SK-N-SH (cell line): Measurements from ENCODE around the gene NGB. TPM values are rescaled to one million over a fixed set of nuclear protein-coding genes. Genes with fewer than 3 reads are reported as not detected.

ENCODE experiments used
- CTCF ChIA-PET: fragments of 300-600, 350-600 bp; formaldehyde crosslinking; extraction: SDS; loops from one replicate; lab custom pipeline; 2021; lab: Yijun Ruan, JAX
- POLR2A ChIA-PET: fragments of 350-600 bp; sonication (Branson Sonifier 250); formaldehyde crosslinking; extraction: SDS; loops from one replicate; lab custom pipeline; 2020; ENCODE audit warnings: antibody characterized with exemption, inconsistent platforms; lab: Yijun Ruan, JAX
- DNase-seq: peaks from one replicate; pipeline ENCODE4 v3.0.0; 2012
- H2AFZ ChIP-seq: fragments of 200-600 bp; sonication (generic); 2 replicates; pipeline ENCODE4 v1.8.1; 2016; ENCODE audit warnings: antibody characterized with exemption, mild to moderate bottlenecking, low read depth
- H3F3A ChIP-seq: fragments of 200-600 bp; sonication (generic); replicated peaks from 2 replicates; pipeline ENCODE3; 2016; ENCODE audit warnings: antibody characterized with exemption, mild to moderate bottlenecking; ENCODE audit not compliant: insufficient read depth
- H3K27ac ChIP-seq, 2 experiments: fragments of 200-500 bp in 1 of 2; fragments of 200-600 bp in 1 of 2; sonication (Bioruptor generic) in 1 of 2; sonication (generic), shearing (Covaris generic) in 1 of 2; 2 replicates each; pipeline versions ENCODE4 v1.5.1 to v1.6.1; 2014 to 2016; ENCODE audit warnings: low read depth in 2 of 2, inconsistent platforms in 1 of 2, low read length in 1 of 2, mild to moderate bottlenecking in 1 of 2, mixed read lengths in 1 of 2
- H3K27me3 ChIP-seq: fragments of 200-600 bp; sonication (generic), shearing (Covaris generic); 2 replicates; pipeline ENCODE4 v1.6.1; 2016; ENCODE audit warnings: mixed run types; ENCODE audit not compliant: insufficient read depth
- H3K36me3 ChIP-seq, 2 experiments: fragments of 200-500 bp in 1 of 2; fragments of 200-600 bp in 1 of 2; sonication (Bioruptor generic) in 1 of 2; sonication (generic) in 1 of 2; replicated peaks in 1 of 2; 2 replicates each; pipeline versions ENCODE3 to v1.5.1; 2014 to 2016; ENCODE audit warnings: low read length in 1 of 2, mild to moderate bottlenecking in 1 of 2; ENCODE audit not compliant: insufficient read depth in 2 of 2, control insufficient read depth in 1 of 2
- H3K4me1 ChIP-seq, 2 experiments: fragments of 200-500 bp in 1 of 2; fragments of 200-600 bp in 1 of 2; sonication (Bioruptor generic) in 1 of 2; sonication (generic), shearing (Covaris generic) in 1 of 2; 2 replicates each; pipeline versions ENCODE4 v1.5.1 to v1.6.1; 2014 to 2016; ENCODE audit warnings: low read depth in 1 of 2, low read length in 1 of 2, mixed run types in 1 of 2; ENCODE audit not compliant: insufficient read depth in 2 of 2, control insufficient read depth in 1 of 2
- H3K4me2 ChIP-seq: fragments of 200-600 bp; sonication (generic), shearing (Covaris generic); 2 replicates; pipeline ENCODE4 v1.6.1; 2017; ENCODE audit warnings: mixed run types
- H3K4me3 ChIP-seq, 2 experiments: fragments of 200-500 bp in 1 of 2; fragments of 200-600 bp in 1 of 2; sonication (Bioruptor generic) in 1 of 2; sonication (generic), shearing (Covaris generic) in 1 of 2; 2 replicates each; pipeline versions ENCODE4 v1.5.1 to v1.8.1; 2014 to 2016; ENCODE audit warnings: low read depth in 2 of 2, inconsistent platforms in 1 of 2, low read length in 1 of 2, mild to moderate bottlenecking in 1 of 2, mixed read lengths in 1 of 2, moderate library complexity in 1 of 2
- H3K79me2 ChIP-seq: fragments of 200-600 bp; sonication (generic); 2 replicates; pipeline ENCODE4 v1.8.1; 2017; ENCODE audit warnings: mild to moderate bottlenecking; ENCODE audit not compliant: insufficient read depth
- H3K9ac ChIP-seq: fragments of 200-600 bp; sonication (generic); 2 replicates; pipeline ENCODE4 v1.6.1; 2017; ENCODE audit warnings: mixed run types
- H3K9me2 ChIP-seq: fragments of 200-600 bp; sonication (generic); 2 replicates; pipeline ENCODE4 v1.6.1; 2017; ENCODE audit warnings: mixed run types
- H3K9me3 ChIP-seq: fragments of 200-600 bp; sonication (generic); 2 replicates; pipeline ENCODE4 v1.6.1; 2017; ENCODE audit warnings: mixed run types, mild to moderate bottlenecking, moderate library complexity
- H4K20me1 ChIP-seq: fragments of 200-600 bp; sonication (generic); 2 replicates; pipeline ENCODE4 v1.6.1; 2017; ENCODE audit warnings: mild to moderate bottlenecking, mixed run types; ENCODE audit not compliant: insufficient read depth
- ELF1 ChIP-seq: IDR thresholded peaks from 2 replicates; pipeline ENCODE4 v1.4.0; 2012
- EP300 ChIP-seq, 2 experiments: IDR thresholded peaks; 2 replicates each; pipeline versions ENCODE4 v1.4.0 to v1.6.1; 2012; ENCODE audit warnings: borderline replicate concordance in 1 of 2, low read depth in 1 of 2, low read length in 1 of 2
- FOSL2 ChIP-seq: IDR thresholded peaks from 2 replicates; pipeline ENCODE4 v1.4.0; 2012; ENCODE audit warnings: low read depth, mild to moderate bottlenecking, moderate library complexity, borderline replicate concordance
- FOXM1 ChIP-seq: IDR thresholded peaks from 2 replicates; pipeline ENCODE4 v1.4.0; 2012; ENCODE audit warnings: low read depth, mild to moderate bottlenecking
- GABPA ChIP-seq: IDR thresholded peaks from 2 replicates; pipeline ENCODE4 v1.4.0; 2012; ENCODE audit warnings: low read depth, mild to moderate bottlenecking
- MEF2A ChIP-seq: IDR thresholded peaks from 2 replicates; pipeline ENCODE4 v1.4.0; 2012; ENCODE audit warnings: low read depth, borderline replicate concordance
- MXI1 ChIP-seq: IDR thresholded peaks from 2 replicates; pipeline ENCODE4 v1.6.1; 2012; ENCODE audit warnings: mild to moderate bottlenecking, low read depth, low read length, improper control_type of control experiment
- POLR2AphosphoS5 ChIP-seq: IDR thresholded peaks from 2 replicates; pipeline ENCODE4 v1.6.1; 2012; ENCODE audit warnings: low read depth, low read length
- RAD21 ChIP-seq: IDR thresholded peaks from 2 replicates; pipeline ENCODE4 v1.6.1; 2012; ENCODE audit warnings: mild to moderate bottlenecking, low read length
- SMC3 ChIP-seq: IDR thresholded peaks from 2 replicates; pipeline ENCODE4 v1.6.1; 2012; ENCODE audit warnings: low read depth, low read length, improper control_type of control experiment
- WGBS: methylation state at CpG from one replicate; pipeline ENCODE4 v1.1.6; 2017; ENCODE audit warnings: low lambda C conversion rate; 5-methylcytosine and 5-hydroxymethylcytosine counted together
- polyA plus RNA-seq, 3 experiments: library from polyadenylated mRNA; depleted of rRNA; stranded (reverse); fragments of >200 nt; gene quantifications; 2 replicates each; pipeline ENCODE4 v1.2.3, GENCODE V29; 2012
- TF ChIP-seq, protein P1 (sequence below): IDR thresholded peaks from 2 replicates; pipeline ENCODE4 v1.4.0; 2012; ENCODE audit warnings: low read depth

NGB gene
- polyA plus RNA-seq, 1 of the 3 experiments (the other 2 are of a cell fraction) = not detected

DNA sequence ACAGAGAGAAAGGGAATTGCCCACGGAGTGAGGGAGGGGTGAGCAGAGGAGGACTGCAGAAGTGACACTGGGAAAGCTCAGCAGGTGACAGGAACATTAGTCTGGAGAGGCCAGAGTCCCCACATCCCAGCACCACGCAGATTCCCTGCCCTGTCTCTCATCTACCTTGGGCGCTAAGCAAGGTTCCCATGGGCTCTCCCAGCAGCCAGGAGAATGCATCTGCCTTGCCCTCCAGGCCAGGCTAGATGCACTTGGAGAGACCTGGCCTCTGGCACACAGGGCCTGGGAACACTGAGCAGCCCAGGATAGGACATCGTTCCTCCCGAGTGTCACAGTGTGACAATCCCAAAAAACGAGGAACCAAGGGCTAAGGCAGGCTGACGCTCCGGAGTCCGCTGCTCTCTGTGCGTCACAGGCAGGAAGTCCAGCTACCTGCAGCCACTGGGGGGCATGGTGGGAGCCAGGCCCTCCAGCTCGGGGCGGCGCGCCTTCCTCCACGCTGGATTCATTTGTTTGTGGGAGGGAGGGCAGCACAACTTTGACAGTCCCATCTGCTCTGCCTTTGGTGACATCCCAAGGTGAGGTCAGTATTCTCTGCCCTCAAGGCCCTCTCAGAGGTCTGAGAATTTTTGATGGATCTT is 5.4 kb upstream of the NGB start:
- WGBS = 85% methylated on average over 14 of the region's 15 CpGs
- H3K4me2 ChIP-seq = no peak overlapping the region
- H3K4me3 ChIP-seq = no peak overlapping the region
- H2AFZ ChIP-seq = no peak overlapping the region
- H3K9ac ChIP-seq = no peak overlapping the region
- peak overlapping the region in 1 of 2 experiments; percentile 65; a peak in 2 of 4 replicates for H3K27ac ChIP-seq
- no peak for TF ChIP-seq EP300 (IDR thresholded peaks at IDR 0.05; ENCODE audit: borderline replicate concordance in 1 of 2, low read depth in 1 of 2, low read length in 1 of 2)
- no peak for TF ChIP-seq POLR2AphosphoS5
- no peak for TF ChIP-seq MEF2A
- no peak for TF ChIP-seq SMC3
- no peak for TF ChIP-seq MXI1
- no peak for TF ChIP-seq GABPA
- no peak for TF ChIP-seq ELF1
- TF ChIP-seq, protein P1, sequence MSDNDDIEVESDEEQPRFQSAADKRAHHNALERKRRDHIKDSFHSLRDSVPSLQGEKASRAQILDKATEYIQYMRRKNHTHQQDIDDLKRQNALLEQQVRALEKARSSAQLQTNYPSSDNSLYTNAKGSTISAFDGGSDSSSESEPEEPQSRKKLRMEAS = no peak
- no peak for TF ChIP-seq FOXM1
- CTCF ChIA-PET = interaction anchor here (0.8 to 3.5 kb wide), 17 partner anchors 9 to 404 kb away, joined by 3 to 21 read pairs (median 6); partner anchors contain the start of gene TMEM63C
- H3K9me3 ChIP-seq = no peaks in the 10 kb centered on the region
- H3K27me3 ChIP-seq = no peaks in the 10 kb centered on the region
- peaks cover 0 to 18% of the 10 kb centered on the region in 2 experiments; a peak in 1 of 4 replicates for H3K4me1 ChIP-seq
- no peaks in the 10 kb centered on the region for H4K20me1 ChIP-seq
- POLR2A ChIA-PET = interaction anchor here (0.6 to 1.2 kb wide), 2 partner anchors 162 to 404 kb away, joined by 3 read pairs; no protein-coding TSS in a partner anchor
- peaks cover 0 to 31% of the 10 kb centered on the region in 2 experiments for H3K36me3 ChIP-seq
- DNase-seq = no peak
- no peaks in the 10 kb centered on the region for H3K79me2 ChIP-seq
- no peaks in the 10 kb centered on the region for H3F3A ChIP-seq
- no peaks in the 10 kb centered on the region for H3K9me2 ChIP-seq

DNA sequence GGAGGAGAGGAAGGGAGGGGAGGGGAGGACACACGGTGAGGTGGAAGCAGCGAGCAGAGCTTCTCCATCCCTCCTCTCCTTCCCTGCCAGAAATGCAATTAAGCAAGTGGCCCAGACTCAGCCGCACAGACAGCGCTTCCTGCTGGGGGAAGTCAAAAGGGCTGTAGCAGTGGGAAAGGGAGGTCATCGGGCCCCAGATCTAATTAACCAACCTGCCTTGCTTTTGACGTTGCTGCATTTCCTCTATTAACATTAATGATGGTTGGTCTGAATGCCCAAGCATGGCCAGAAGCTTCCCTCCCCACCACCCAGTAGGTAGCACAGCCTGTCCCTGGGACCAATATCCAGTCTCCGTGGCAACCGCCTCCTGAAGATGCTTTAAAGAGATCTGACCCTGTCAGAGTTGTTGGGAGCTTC is 4.6 kb upstream of the NGB start:
- peak; percentile 84 for DNase-seq
- peaks cover 0 to 18% of the 10 kb centered on the region in 2 experiments; a peak in 1 of 4 replicates for H3K4me1 ChIP-seq
- no peaks in the 10 kb centered on the region for H3K9me2 ChIP-seq
- no peak overlapping the region for H2AFZ ChIP-seq
- peak; percentile 52 for TF ChIP-seq RAD21
- TF ChIP-seq MXI1 = peak; percentile 20; the same call in 1 of the 2 replicates
- TF ChIP-seq FOSL2 = no peak
- no peak overlapping the region for H3K9ac ChIP-seq
- H3K9me3 ChIP-seq = no peaks in the 10 kb centered on the region
- no peaks in the 10 kb centered on the region for H3K79me2 ChIP-seq
- H3F3A ChIP-seq = no peaks in the 10 kb centered on the region
- no peak overlapping the region for H3K4me2 ChIP-seq
- H4K20me1 ChIP-seq = no peaks in the 10 kb centered on the region
- peaks cover 7% of the 10 kb centered on the region for H3K27me3 ChIP-seq
- 53% methylated on average over 8 of the region's 8 CpGs for WGBS
- POLR2A ChIA-PET = interaction anchor here (0.6 to 1.2 kb wide), 2 partner anchors 162 to 405 kb away, joined by 3 read pairs; no protein-coding TSS in a partner anchor
- peak overlapping the region in 1 of 2 experiments; percentile 65; a peak in 2 of 4 replicates for H3K27ac ChIP-seq
- no peak overlapping the region for H3K4me3 ChIP-seq
- CTCF ChIA-PET = interaction anchor here (0.7 to 3.5 kb wide), 23 partner anchors 11 to 403 kb away, joined by 3 to 21 read pairs (median 4); partner anchors contain the start of genes SAMD15, TMED8 and TMEM63C
- peaks cover 0 to 27% of the 10 kb centered on the region in 2 experiments for H3K36me3 ChIP-seq
